CD14-positive monocyte (primary cell): ENCODE measurements around the gene SLC6A8. TPM values are rescaled to one million over a fixed set of nuclear protein-coding genes. Genes with fewer than 3 reads are reported as not detected.
"Not testable (repeated sequence)": the region's sequence is repeated elsewhere in the genome, so short reads cannot be mapped to it uniquely, and the experiment has no call there.

Experiments used
- DNase-seq, 3 donors: peaks; one replicate each; pipeline ENCODE4 v3.0.0-alpha.2; 2011 to 2022
- H2AFZ ChIP-seq: 2 replicates; pipeline ENCODE4 v1.6.0; 2012; ENCODE audit warnings: mild to moderate bottlenecking, low read depth, low read length, inconsistent platforms; ENCODE audit not compliant: insufficient read depth, poor library complexity, severe bottlenecking
- H3K27ac ChIP-seq, 2 donors: 1 replicate in 1 of 2; 2 replicates in 1 of 2; pipeline ENCODE4 v1.5.1; 2012 to 2013; ENCODE audit warnings: low read length in 2 of 2, control low read depth in 1 of 2, inconsistent platforms in 1 of 2, low read depth in 1 of 2, mild to moderate bottlenecking in 1 of 2
- H3K27me3 ChIP-seq, 2 donors: one replicate each; pipeline versions ENCODE4 v1.6.0 to v1.6.1; 2011 to 2013; ENCODE audit warnings: low read length in 2 of 2; ENCODE audit not compliant: control insufficient read depth in 2 of 2, insufficient read depth in 2 of 2
- H3K36me3 ChIP-seq, 2 donors: replicated peaks in 1 of 2; 1 replicate in 1 of 2; 2 replicates in 1 of 2; pipeline versions ENCODE4 v1.5.1 to v1.6.1; 2012 to 2013; ENCODE audit warnings: low read length in 2 of 2, control low read depth in 1 of 2, inconsistent platforms in 1 of 2, mild to moderate bottlenecking in 1 of 2; ENCODE audit not compliant: insufficient read depth in 2 of 2, control insufficient read depth in 1 of 2
- H3K4me1 ChIP-seq, 2 donors: 1 replicate in 1 of 2; 2 replicates in 1 of 2; pipeline versions ENCODE4 v1.5.1 to v1.6.1; 2012 to 2013; ENCODE audit warnings: low read length in 2 of 2, control low read depth in 1 of 2, inconsistent platforms in 1 of 2, mild to moderate bottlenecking in 1 of 2, moderate library complexity in 1 of 2; ENCODE audit not compliant: insufficient read depth in 2 of 2, control insufficient read depth in 1 of 2
- H3K4me2 ChIP-seq: replicated peaks from 2 replicates; pipeline ENCODE3; 2012; ENCODE audit warnings: low read length, moderate library complexity, mild to moderate bottlenecking; ENCODE audit not compliant: poor library complexity, severe bottlenecking; ENCODE audit errors: extremely low read depth
- H3K4me3 ChIP-seq, 3 experiments: fragments of 200-600 bp in 1 of 3; sonication (generic) in 1 of 3; replicated peaks in 1 of 3; 1 replicate in 2 of 3; 2 replicates in 1 of 3; pipeline ENCODE4 v1.5.1; 2011 to 2013; ENCODE audit warnings: low read length in 3 of 3, mild to moderate bottlenecking in 3 of 3, control low read depth in 2 of 3, low read depth in 2 of 3, inconsistent platforms in 1 of 3, moderate library complexity in 1 of 3
- H3K79me2 ChIP-seq: 2 replicates; pipeline ENCODE4 v1.6.0; 2012; ENCODE audit warnings: mild to moderate bottlenecking, control low read depth, inconsistent platforms, low read length, moderate library complexity; ENCODE audit not compliant: insufficient read depth
- H3K9ac ChIP-seq: 2 replicates; pipeline ENCODE4 v1.6.0; 2017; ENCODE audit warnings: low read length, mild to moderate bottlenecking; ENCODE audit not compliant: insufficient read depth, poor library complexity, severe bottlenecking
- H3K9me3 ChIP-seq, 2 donors: replicated peaks in 1 of 2; 1 replicate in 1 of 2; 2 replicates in 1 of 2; pipeline versions ENCODE4 v1.5.1 to v1.6.1; 2012 to 2013; ENCODE audit warnings: low read length in 2 of 2, control low read depth in 1 of 2; ENCODE audit not compliant: control insufficient read depth in 1 of 2, insufficient read depth in 1 of 2
- H4K20me1 ChIP-seq: 2 replicates; pipeline ENCODE4 v1.6.0; 2012; ENCODE audit warnings: mild to moderate bottlenecking, low read length, control low read depth, moderate library complexity; ENCODE audit not compliant: insufficient read depth
- H3K27ac Mint-ChIP-seq, 7 donors: one replicate each; pipeline ENCODE4 v1.8.0; 2020; ENCODE audit warnings: mild to moderate bottlenecking in 7 of 7, mixed read lengths in 7 of 7, moderate library complexity in 6 of 7, inconsistent platforms in 2 of 7
- H3K27me3 Mint-ChIP-seq, 3 donors: one replicate each; pipeline ENCODE4 v1.8.0; 2021 to 2022; ENCODE audit warnings: low read depth in 3 of 3, mild to moderate bottlenecking in 3 of 3, mixed read lengths in 3 of 3, moderate library complexity in 3 of 3, inconsistent platforms in 1 of 3
- H3K36me3 Mint-ChIP-seq, 2 donors: one replicate each; pipeline ENCODE4 v1.8.0; 2020; ENCODE audit warnings: mixed read lengths in 2 of 2, inconsistent platforms in 1 of 2, mild to moderate bottlenecking in 1 of 2
- H3K4me1 Mint-ChIP-seq: one replicate; pipeline ENCODE4 v1.8.0; 2020; ENCODE audit warnings: mild to moderate bottlenecking, mixed read lengths
- H3K4me3 Mint-ChIP-seq, 2 donors: one replicate each; pipeline ENCODE4 v1.8.0; 2020; ENCODE audit warnings: mild to moderate bottlenecking in 2 of 2, mixed read lengths in 2 of 2, moderate library complexity in 1 of 2
- H3K9me3 Mint-ChIP-seq, 7 donors: one replicate each; pipeline ENCODE4 v1.8.0; 2020 to 2022; ENCODE audit warnings: mixed read lengths in 7 of 7, mild to moderate bottlenecking in 6 of 7, moderate library complexity in 6 of 7, inconsistent platforms in 2 of 7
- CTCF ChIP-seq: fragments of 200-600 bp; IDR thresholded peaks from one replicate; pipeline ENCODE4 v1.8.0; 2022; ENCODE audit warnings: antibody characterized with exemption, mild to moderate bottlenecking
- WGBS: methylation state at CpG from one replicate; pipeline ENCODE4 v1.1.5; 2013; ENCODE audit warnings: missing lambda C conversion rate; ENCODE audit not compliant: insufficient coverage; 5-methylcytosine and 5-hydroxymethylcytosine counted together
- intact Hi-C, 2 donors: fragments of 100-400 bp; cut with micrococcal nuclease; formaldehyde crosslinking; loops; one replicate each; pipeline versions ENCODE4 v1.15.0 to v1.15.1; 2023
- polyA plus RNA-seq, 3 donors: library from polyadenylated mRNA; depleted of rRNA in 1 of 3; unstranded in 2 of 3; stranded (reverse) in 1 of 3; fragments of 300-500 nt in 2 of 3; fragments of >200 nt in 1 of 3; fragmentation: Illumina TruSeq in 2 of 3; gene quantifications; 1 replicate in 2 of 3; 2 replicates in 1 of 3; pipeline ENCODE4 v1.2.3, GENCODE V29; 2012 to 2021

SLC6A8 gene
- polyA plus RNA-seq, 3 donors, result 0.23 to 5.6 (median 0.85) TPM

- Histone ChIP-seq H3K27ac (no peak overlapping the region), H3K4me3 (no peak overlapping the region), H3K79me2 (no peaks in the 10 kb centered on the region), H3K9ac (no peak overlapping the region), H3K4me1 (no peaks in the 10 kb centered on the region), H3K36me3 (no peaks in the 10 kb centered on the region), H4K20me1 (no peaks in the 10 kb centered on the region), H3K4me2 (no peak overlapping the region), H3K27me3 (peaks cover 9 to 25% of the 10 kb centered on the region in 2 donors), H2AFZ (no peak overlapping the region), H3K9me3 (peaks cover 3 to 10% of the 10 kb centered on the region in 2 donors)
- Mint-ChIP-seq H3K4me1 (peaks cover 2% of the 10 kb centered on the region), H3K36me3 (peaks cover 2 to 3% of the 10 kb centered on the region in 2 donors), H3K27me3 (peaks cover 20 to 49% (median 44%) of the 10 kb centered on the region in 3 donors), H3K4me3 (no peak overlapping the region), H3K9me3 (peaks cover 0 to 16% (median 9%) of the 10 kb centered on the region in 7 donors), H3K27ac (no peak overlapping the region)
- no peak for TF ChIP-seq CTCF
- WGBS, result 72% methylated on average over 7 of the region's 12 CpGs
- intact Hi-C loops, result no loop called here
- DNase-seq, result no peak
Observed at GRCh38 chrX:153681175-153681574, 6.6 kb upstream of the SLC6A8 start.

- DNase-seq, H4K20me1 ChIP-seq, H3K36me3 ChIP-seq, H3K4me2 ChIP-seq, H3K27ac Mint-ChIP-seq, H3K4me1 ChIP-seq, H3K9ac ChIP-seq, H3K36me3 Mint-ChIP-seq, H3K27ac ChIP-seq, H3K4me3 ChIP-seq, H3K79me2 ChIP-seq, H2AFZ ChIP-seq, intact Hi-C loops: not testable (repeated sequence)
- H3K9me3 ChIP-seq, result peaks cover 3 to 10% of the 10 kb centered on the region in 2 donors
- peaks cover 5 to 36% of the 10 kb centered on the region in 2 donors for H3K27me3 ChIP-seq
- H3K27me3 Mint-ChIP-seq, result peaks cover 24 to 60% (median 46%) of the 10 kb centered on the region in 3 donors
- WGBS, result 100% methylated on average over 1 of the region's 8 CpGs
- H3K4me3 Mint-ChIP-seq, result peak overlapping the region in 1 of 2 donors; percentile 59
- H3K9me3 Mint-ChIP-seq, result peaks cover 0 to 19% (median 9%) of the 10 kb centered on the region in 7 donors
- H3K4me1 Mint-ChIP-seq, result peaks cover 12% of the 10 kb centered on the region
Observed at GRCh38 chrX:153683486-153683885, 4.2 kb upstream of the SLC6A8 start.
